Aorta (tissue), 5 donors: ENCODE data around the gene PCSK6. TPM values are rescaled to one million over a fixed set of nuclear protein-coding genes. Genes with fewer than 3 reads are reported as not detected.

Experiments used
- ATAC-seq: fragments of 200-7000 bp; cut with Tn5 transposase; one replicate; pipeline ENCODE4 v1.9.1; 2022; ENCODE audit warnings: moderate library complexity; ENCODE audit not compliant: low FRiP score
- DNase-seq, 2 donors: peaks; one replicate each; pipeline ENCODE4 v3.0.0-alpha.2; 2020
- H3K27ac ChIP-seq, 2 donors: one replicate each; pipeline ENCODE4 v1.5.1; 2013; ENCODE audit warnings: low read length in 2 of 2, mild to moderate bottlenecking in 2 of 2, moderate library complexity in 2 of 2, control low read depth in 1 of 2, inconsistent platforms in 1 of 2, low read depth in 1 of 2
- H3K27me3 ChIP-seq, 2 donors: one replicate each; pipeline ENCODE4 v1.6.1; 2013; ENCODE audit warnings: control low read depth in 1 of 2, low read length in 1 of 2, mild to moderate bottlenecking in 1 of 2, moderate library complexity in 1 of 2; ENCODE audit not compliant: insufficient read depth in 2 of 2, control insufficient read depth in 1 of 2
- H3K36me3 ChIP-seq, 2 donors: one replicate each; pipeline ENCODE4 v1.6.1; 2013; ENCODE audit warnings: control low read depth in 1 of 2, low read length in 1 of 2, mild to moderate bottlenecking in 1 of 2; ENCODE audit not compliant: insufficient read depth in 2 of 2, control insufficient read depth in 1 of 2
- H3K4me1 ChIP-seq, 2 donors: one replicate each; pipeline ENCODE4 v1.6.1; 2013; ENCODE audit warnings: low read length in 2 of 2, control low read depth in 1 of 2, mild to moderate bottlenecking in 1 of 2, moderate library complexity in 1 of 2; ENCODE audit not compliant: insufficient read depth in 2 of 2, control insufficient read depth in 1 of 2
- H3K4me3 ChIP-seq, 2 donors: one replicate each; pipeline ENCODE4 v1.5.1; 2013; ENCODE audit warnings: low read length in 2 of 2, control low read depth in 1 of 2, mild to moderate bottlenecking in 1 of 2
- H3K9me3 ChIP-seq: one replicate; pipeline ENCODE4 v1.6.1; 2013; ENCODE audit warnings: mild to moderate bottlenecking, low read length; ENCODE audit not compliant: control insufficient read depth
- WGBS, 2 donors: extraction: QIAGEN DNeasy Blood & Tissue Kit; methylation state at CpG; one replicate each; pipeline ENCODE4 v1.1.7; 2013; 5-methylcytosine and 5-hydroxymethylcytosine counted together
- intact Hi-C, 2 donors: fragments of 100-400 bp; cut with DNase I; formaldehyde crosslinking; loops; one replicate each; pipeline versions ENCODE4 v1.14.2 to v1.15.0; 2022
- polyA plus RNA-seq, 2 donors: library from polyadenylated mRNA; stranded (reverse); fragments of 200-250 nt; gene quantifications; one replicate each; pipeline ENCODE4 v1.2.3, GENCODE V29; 2013
- total RNA-seq, 2 donors: library from RNA; stranded (reverse); fragmentation: NEBNext Ultra II Directional; extraction: Animal tissue kit (Norgen Biotek cat#: 25700); gene quantifications; one replicate each; pipeline ENCODE4 v1.2.1, GENCODE V29; 2021
- donor health status: healthy with polysubstance abuse.
- donor health status: Bipolar disorder and iron deficiency.
- donor health status: DM: no; HTN: no; CAD: no.
- donor health status: DM: no; HTN: no; CAD: no.
- donor health status: DM: yes; HTN: yes; CAD: no.

Gene PCSK6
- total and polyA plus RNA-seq, 4 donors, result 1.6 to 11.2 (median 5.0) TPM; not detected in 1

- no peaks in the 10 kb centered on the region for H3K27me3 ChIP-seq
- no peaks in the 10 kb centered on the region for H3K4me1 ChIP-seq
- ATAC-seq, result no peak
- intact Hi-C loops, result no loop called here
- 67 to 87% methylated on average over 8 of the region's 8 CpGs for WGBS, 2 donors
- peaks cover 4% of the 10 kb centered on the region for H3K9me3 ChIP-seq
- DNase-seq, result no peak
- no peak overlapping the region for H3K4me3 ChIP-seq
- H3K36me3 ChIP-seq, result no peaks in the 10 kb centered on the region
- no peak overlapping the region for H3K27ac ChIP-seq
Observed at GRCh38 chr15:101526021-101526420, 36.5 kb upstream of the PCSK6 start.

GRCh38 chr15:101525087-101525669 lies 35.7 kb upstream of the PCSK6 start:
- H3K36me3 ChIP-seq, result no peaks in the 10 kb centered on the region
- 71 to 81% methylated on average over 10 of the region's 10 CpGs for WGBS, 2 donors

DNA sequence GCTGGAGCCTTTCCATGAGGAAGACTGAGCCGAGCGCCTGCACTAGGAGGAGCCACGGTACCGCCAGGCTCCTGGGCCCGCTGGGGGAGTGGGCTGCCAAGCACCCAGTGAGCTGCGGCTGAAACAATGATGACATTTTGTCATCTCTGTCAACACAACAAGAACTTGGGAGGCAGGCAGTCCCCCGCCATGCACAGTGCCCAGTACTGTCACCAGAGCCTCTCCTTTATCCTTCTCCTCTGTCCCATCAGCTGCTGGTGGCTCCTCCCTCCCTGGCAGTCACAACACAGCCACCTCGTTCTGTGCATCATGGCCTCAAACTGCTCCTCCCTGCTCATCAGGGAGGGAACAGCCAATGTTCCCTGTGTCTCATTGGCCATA lies 34.0 kb upstream of the PCSK6 start:
- 67 to 73% methylated on average over 8 of the region's 8 CpGs for WGBS, 2 donors
- H3K4me3 ChIP-seq, result no peak overlapping the region
- H3K36me3 ChIP-seq, result no peaks in the 10 kb centered on the region
- intact Hi-C loops, result no loop called here
- H3K9me3 ChIP-seq, result peaks cover 6% of the 10 kb centered on the region
- H3K27me3 ChIP-seq, result no peaks in the 10 kb centered on the region
- no peak for DNase-seq
- no peak for ATAC-seq
- H3K4me1 ChIP-seq, result no peaks in the 10 kb centered on the region
- H3K27ac ChIP-seq, result no peak overlapping the region

More at GRCh38 chr15:101525087-101525669, 35.7 kb upstream of the PCSK6 start:
- Histone ChIP-seq H3K4me1 (no peaks in the 10 kb centered on the region), H3K27me3 (no peaks in the 10 kb centered on the region), H3K4me3 (no peak overlapping the region), H3K9me3 (peaks cover 4% of the 10 kb centered on the region), H3K27ac (no peak overlapping the region)
- ATAC-seq (no peak), DNase-seq (no peak)
- intact Hi-C loops, result no loop called here

DNA sequence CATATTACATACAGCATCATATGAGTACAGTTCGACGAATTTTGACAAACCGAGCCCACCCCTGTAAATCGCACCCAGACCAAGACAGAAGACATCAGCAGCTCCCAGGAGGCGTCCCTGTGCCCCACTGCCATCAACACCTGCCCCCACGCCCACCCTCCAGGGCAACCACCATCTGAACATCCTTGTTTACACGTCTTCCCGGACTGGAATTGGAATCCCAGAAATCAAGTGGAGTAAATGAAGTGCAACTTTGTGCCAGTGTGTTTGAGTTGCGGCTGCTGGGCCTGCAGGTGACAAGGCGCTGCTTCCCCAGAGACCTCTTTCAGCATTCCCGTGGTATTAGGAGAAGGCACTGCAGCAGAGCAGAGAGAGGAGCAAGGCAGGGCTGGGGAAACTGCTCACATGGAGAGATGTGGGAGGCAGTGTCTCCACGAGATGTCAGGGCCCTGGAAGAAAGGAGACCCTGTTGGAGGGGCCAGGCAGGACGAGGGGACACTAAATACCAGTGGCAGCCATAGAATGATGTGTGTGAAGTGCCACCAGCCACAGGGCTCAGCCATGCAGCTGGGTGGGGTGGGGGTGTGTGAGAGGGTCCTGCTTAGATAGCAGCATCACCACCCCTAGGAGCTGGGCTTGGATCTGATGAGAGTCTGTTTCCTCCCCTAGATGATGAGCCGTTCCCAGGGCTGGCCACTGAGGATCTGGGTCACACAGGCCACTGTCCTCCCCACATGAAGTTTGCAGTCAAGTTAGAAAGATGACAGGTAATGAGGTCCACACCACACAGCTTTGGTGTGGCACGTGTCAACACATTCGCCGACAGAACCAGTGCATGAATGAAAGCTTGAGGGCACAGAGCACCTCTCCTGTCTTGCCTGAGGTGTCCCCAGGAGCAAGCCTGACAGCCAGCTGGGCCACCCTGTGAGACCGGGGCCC lies 33.4 kb upstream of the PCSK6 start:
- DNase-seq, result peak in 1 of 2 donors; percentile 37
- Histone ChIP-seq H3K4me1 (no peaks in the 10 kb centered on the region), H3K36me3 (no peaks in the 10 kb centered on the region), H3K9me3 (peaks cover 6% of the 10 kb centered on the region), H3K27me3 (no peaks in the 10 kb centered on the region), H3K27ac (no peak overlapping the region), H3K4me3 (no peak overlapping the region)
- 81 to 86% methylated on average over 18 of the region's 18 CpGs for WGBS, 2 donors
- intact Hi-C loops, result no loop called here
- ATAC-seq, result no peak

DNA sequence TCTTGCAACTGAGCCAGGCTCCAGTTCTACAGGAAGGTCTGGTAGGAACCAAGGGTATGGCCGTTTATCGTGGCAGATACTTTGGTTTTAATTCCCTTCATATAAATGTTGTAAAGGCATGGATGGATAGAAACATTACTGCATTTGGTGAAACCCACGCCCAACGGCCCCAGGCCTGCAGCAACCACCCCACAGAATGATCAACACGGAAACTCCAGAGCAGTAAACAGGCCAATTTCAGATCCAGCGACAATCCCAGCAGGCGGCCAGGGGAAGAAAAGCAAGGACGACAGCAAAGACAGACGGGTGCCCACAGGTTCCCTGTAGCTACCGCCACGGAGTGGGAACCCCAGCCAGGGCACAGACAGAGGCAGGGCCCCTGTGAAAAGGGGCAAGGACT lies 32.6 kb upstream of the PCSK6 start:
- DNase-seq, result no peak
- no peak overlapping the region for H3K4me3 ChIP-seq
- ATAC-seq, result no peak
- no peaks in the 10 kb centered on the region for H3K4me1 ChIP-seq
- intact Hi-C loops, result no loop called here
- H3K27ac ChIP-seq, result no peak overlapping the region
- WGBS, 2 donors, result 55 to 62% methylated on average over 11 of the region's 11 CpGs
- H3K36me3 ChIP-seq, result no peaks in the 10 kb centered on the region
- H3K9me3 ChIP-seq, result peaks cover 6% of the 10 kb centered on the region
- H3K27me3 ChIP-seq, result no peaks in the 10 kb centered on the region

DNA sequence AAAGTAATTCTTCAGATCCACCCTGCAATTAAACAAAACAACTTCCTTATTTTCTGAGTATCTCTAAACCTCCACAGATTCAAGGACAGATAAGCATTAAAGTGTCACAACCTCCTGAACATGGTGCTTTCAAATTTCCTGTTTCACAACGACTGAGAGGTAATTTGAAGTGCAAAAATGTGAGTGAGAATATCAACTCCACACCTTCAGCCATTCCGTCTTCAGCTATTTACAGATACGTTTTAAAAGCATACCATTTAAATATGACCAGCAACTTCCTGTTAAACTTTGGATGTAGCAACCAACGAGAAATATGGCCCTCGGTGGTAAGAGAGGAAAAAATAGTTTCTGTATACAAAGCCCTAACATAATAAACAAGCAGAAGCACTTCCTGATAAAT lies 32.1 kb upstream of the PCSK6 start:
- no peak for DNase-seq

DNA sequence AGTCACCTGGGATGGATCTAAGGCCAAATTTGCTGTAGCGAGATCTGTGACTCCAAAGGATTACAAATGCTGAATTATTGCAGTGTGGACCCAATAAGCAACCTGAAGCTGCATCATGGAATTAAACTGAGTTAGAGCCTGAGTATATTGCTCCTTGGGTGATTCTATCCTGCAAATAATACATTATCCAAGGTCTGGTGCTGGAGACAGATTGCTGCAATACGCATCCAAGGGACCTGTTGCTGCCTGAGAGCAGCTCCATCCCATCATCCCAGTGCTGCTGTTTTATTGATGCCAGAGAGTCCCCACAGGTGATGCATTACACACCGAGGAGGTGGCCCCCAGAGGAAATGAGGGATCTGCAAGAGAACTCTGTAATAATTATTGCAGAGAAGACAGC lies 31.6 kb upstream of the PCSK6 start:
- Histone ChIP-seq H3K9me3 (peaks cover 6% of the 10 kb centered on the region), H3K36me3 (no peaks in the 10 kb centered on the region), H3K27me3 (no peaks in the 10 kb centered on the region), H3K4me1 (no peaks in the 10 kb centered on the region), H3K27ac (no peak overlapping the region), H3K4me3 (no peak overlapping the region)
- intact Hi-C loops, result no loop called here
- 64 to 72% methylated on average over 3 of the region's 3 CpGs for WGBS, 2 donors
- ATAC-seq (no peak), DNase-seq (no peak)

More for the DNA sequence above, 32.1 kb upstream of the PCSK6 start:
- 18 to 19% methylated on average over 5 of the region's 5 CpGs for WGBS, 2 donors
- Histone ChIP-seq H3K4me3 (no peak overlapping the region), H3K27me3 (no peaks in the 10 kb centered on the region), H3K27ac (no peak overlapping the region), H3K9me3 (peaks cover 6% of the 10 kb centered on the region), H3K36me3 (no peaks in the 10 kb centered on the region), H3K4me1 (no peaks in the 10 kb centered on the region)
- intact Hi-C loops, result no loop called here
- ATAC-seq, result no peak

- intact Hi-C loops, result no loop called here
- Histone ChIP-seq H3K4me3 (no peak overlapping the region), H3K9me3 (peaks cover 5% of the 10 kb centered on the region), H3K4me1 (no peaks in the 10 kb centered on the region), H3K27ac (no peak overlapping the region), H3K27me3 (no peaks in the 10 kb centered on the region), H3K36me3 (no peaks in the 10 kb centered on the region)
- WGBS, 2 donors, result 50 to 52% methylated on average over 7 of the region's 7 CpGs
- ATAC-seq (no peak), DNase-seq (no peak)
Observed at GRCh38 chr15:101520395-101520794, 30.9 kb upstream of the PCSK6 start.

DNA sequence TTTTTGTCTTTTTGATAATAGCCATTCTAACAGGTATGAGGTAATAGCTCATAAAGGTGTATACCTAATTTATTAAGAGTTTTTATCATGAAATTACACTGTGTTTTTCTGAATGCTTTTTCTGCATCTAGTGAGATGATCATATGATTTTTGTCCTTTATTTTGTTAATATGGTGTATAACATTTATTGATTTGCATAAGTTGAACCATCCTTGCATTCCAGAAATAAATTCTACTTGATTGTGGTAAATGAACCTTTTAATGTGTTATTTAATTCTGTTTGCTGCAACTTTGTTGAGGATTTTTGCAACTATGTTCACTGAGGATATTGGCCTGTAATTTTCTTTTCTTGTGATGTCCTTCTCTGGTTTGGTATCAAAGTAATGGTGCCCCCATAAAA lies 28.0 kb upstream of the PCSK6 start:
- Histone ChIP-seq H3K4me3 (no peak overlapping the region), H3K4me1 (no peaks in the 10 kb centered on the region), H3K27me3 (no peaks in the 10 kb centered on the region), H3K27ac (no peak overlapping the region), H3K36me3 (no peaks in the 10 kb centered on the region), H3K9me3 (peaks cover 2% of the 10 kb centered on the region)
- intact Hi-C loops, result no loop called here
- DNase-seq (no peak), ATAC-seq (no peak)
